ENCODE results near the gene TNNT1.

The TNNT1 gene

GRCh38 chr19:55092423-55093318 is 56.3 kb downstream of the TNNT1 start:
- TF ChIP-seq, protein P1, sequence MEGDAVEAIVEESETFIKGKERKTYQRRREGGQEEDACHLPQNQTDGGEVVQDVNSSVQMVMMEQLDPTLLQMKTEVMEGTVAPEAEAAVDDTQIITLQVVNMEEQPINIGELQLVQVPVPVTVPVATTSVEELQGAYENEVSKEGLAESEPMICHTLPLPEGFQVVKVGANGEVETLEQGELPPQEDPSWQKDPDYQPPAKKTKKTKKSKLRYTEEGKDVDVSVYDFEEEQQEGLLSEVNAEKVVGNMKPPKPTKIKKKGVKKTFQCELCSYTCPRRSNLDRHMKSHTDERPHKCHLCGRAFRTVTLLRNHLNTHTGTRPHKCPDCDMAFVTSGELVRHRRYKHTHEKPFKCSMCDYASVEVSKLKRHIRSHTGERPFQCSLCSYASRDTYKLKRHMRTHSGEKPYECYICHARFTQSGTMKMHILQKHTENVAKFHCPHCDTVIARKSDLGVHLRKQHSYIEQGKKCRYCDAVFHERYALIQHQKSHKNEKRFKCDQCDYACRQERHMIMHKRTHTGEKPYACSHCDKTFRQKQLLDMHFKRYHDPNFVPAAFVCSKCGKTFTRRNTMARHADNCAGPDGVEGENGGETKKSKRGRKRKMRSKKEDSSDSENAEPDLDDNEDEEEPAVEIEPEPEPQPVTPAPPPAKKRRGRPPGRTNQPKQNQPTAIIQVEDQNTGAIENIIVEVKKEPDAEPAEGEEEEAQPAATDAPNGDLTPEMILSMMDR (conservative IDR thresholded peaks at IDR 0.05; ENCODE audit: control insufficient read depth, insufficient read depth, low read depth, low read length): no peak
- DNase-seq (ENCODE audit: low read depth): no peak
- no peak overlapping the region for H3K4me3 ChIP-seq (ENCODE audit: control insufficient read depth, low read depth, low read length)

DNA sequence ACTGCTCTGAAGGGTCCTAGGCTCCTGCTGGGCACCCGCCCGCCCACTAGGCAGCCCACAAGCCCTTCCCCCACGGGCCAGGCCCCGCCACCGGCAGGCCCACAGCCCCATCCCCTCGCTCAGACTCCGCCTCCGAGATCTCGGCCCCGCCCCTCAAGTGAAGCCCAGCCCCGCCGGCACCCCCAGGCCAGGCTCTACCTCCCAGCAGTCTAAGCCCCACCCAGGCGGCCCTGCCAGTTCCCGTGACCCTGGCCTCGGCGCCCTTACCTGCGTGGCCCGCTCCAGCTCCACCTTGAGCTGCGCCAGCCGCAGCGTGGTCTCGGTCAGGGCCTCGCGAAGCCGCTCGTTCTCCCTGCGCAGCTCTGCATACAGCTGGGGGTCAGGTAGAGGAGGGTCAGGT is 57.1 kb downstream of the TNNT1 start:
- DNase-seq (ENCODE audit: low read depth): no peak
- TF ChIP-seq, protein P1 (conservative IDR thresholded peaks at IDR 0.05; ENCODE audit: control insufficient read depth, insufficient read depth, low read depth, low read length): no peak

DNA sequence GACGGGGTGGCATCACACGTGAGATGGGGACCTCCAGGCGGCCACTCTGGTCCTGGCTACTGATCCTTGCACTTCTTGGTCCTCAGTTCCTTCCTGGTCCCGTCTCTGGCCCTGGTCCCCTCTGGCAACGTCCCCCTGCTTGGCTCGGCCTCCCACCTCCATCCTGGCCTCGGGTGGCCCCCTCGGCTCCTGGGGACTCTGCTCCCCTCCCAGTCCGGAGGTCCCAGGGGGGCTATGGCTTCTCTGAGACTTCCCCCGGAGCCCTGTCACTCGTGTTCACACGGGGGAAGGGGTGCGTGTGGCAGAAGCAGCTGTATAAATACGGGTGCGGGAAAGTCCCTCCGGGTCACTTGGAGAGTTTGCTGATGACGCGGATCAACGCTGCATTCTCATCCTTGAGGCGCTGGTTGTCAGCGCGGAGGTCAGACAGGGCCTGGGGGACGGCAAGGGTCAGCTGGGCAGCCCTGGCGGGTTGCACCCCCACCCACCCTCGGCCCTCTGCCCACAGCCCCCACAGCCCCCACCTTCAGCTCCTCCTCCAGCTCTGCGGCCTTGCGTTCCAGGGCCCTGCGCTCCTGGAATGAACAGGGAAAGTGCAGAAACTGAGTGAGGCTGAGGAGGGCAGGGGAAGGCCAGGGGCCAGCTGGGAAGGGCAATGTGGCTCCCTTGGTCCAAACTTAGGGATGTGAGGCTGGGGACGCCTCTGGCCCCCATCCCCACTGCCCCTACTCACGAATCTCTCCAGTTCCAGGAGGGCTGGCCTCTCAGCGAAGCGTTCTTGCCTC is 57.7 kb downstream of the TNNT1 start:
- DNase-seq (ENCODE audit: low read depth): no peak
- TF ChIP-seq, protein P1 (conservative IDR thresholded peaks at IDR 0.05; ENCODE audit: control insufficient read depth, insufficient read depth, low read depth, low read length): no peak
- H3K4me3 ChIP-seq (ENCODE audit: control insufficient read depth, low read depth, low read length): no peak overlapping the region

More for the DNA sequence above, 57.1 kb downstream of the TNNT1 start:
- no peak overlapping the region for H3K4me3 ChIP-seq (ENCODE audit: control insufficient read depth, low read depth, low read length)

DNA sequence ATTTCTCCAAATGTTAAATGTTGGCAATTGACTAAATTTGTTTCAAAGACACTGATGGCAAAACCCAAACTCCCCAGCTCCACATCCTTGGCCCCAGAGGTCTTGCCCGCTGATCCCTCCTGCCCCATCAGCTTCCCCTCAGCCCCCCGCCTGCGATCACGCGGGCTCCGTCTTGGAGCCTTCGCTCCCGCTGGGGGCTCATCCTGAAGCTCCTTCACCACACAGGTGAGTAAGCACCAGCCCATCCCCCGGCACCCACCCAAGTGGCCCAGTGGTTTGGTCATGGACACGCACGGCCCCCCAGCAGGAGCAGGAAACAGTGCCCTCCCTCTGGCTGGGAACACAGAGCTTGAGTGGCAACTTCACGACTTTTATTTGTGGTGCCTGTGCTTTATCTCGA is 58.4 kb downstream of the TNNT1 start:
- TF ChIP-seq, protein P1 (conservative IDR thresholded peaks at IDR 0.05; ENCODE audit: control insufficient read depth, insufficient read depth, low read depth, low read length): no peak
- no peak for DNase-seq (ENCODE audit: low read depth)
- no peak overlapping the region for H3K4me3 ChIP-seq (ENCODE audit: control insufficient read depth, low read depth, low read length)

GRCh38 chr19:55089342-55089944 is 59.6 kb downstream of the TNNT1 start:
- no peak for DNase-seq (ENCODE audit: low read depth)
- no peak overlapping the region for H3K4me3 ChIP-seq (ENCODE audit: control insufficient read depth, low read depth, low read length)
- TF ChIP-seq, protein P1 (conservative IDR thresholded peaks at IDR 0.05; ENCODE audit: control insufficient read depth, insufficient read depth, low read depth, low read length): no peak

DNA sequence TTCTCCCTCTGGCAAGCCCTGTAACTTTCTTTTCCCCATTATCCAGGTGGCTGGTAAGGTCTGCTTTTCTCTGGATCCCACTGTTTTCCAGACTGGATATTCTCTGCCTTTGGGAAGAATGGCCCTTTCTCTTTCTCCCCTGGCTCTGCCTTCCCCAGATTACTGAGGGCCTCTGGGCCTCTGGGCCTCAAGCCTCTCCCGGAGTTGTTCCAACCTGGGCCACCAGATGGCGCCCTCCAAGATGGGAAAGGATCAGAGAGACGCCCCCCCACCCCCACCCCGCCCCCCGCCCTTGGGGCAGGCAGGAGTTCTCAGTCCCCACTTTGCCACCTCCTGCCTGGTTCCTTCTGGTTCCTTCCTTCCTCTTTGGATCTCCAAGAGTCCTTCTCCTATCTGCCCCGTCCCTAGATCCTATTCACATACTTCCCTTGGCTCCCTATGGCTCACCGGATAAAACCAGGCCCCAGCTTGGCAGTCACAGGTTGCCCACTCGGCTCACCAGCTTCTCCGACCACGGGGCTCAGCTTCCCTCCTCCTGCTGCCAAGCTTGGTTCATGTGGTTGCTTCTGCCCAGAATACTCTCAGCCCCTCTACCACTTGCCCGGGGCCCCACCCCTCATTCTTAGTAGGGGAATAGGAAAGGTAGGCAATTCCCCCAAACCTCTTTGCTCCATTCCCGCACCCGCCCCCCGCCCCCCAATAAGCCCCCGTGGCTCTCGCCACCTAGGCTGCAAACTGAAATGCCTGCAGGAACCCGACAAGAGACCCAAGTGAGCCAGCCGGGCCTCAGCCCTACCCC is 60.3 kb downstream of the TNNT1 start:
- H3K4me3 ChIP-seq (ENCODE audit: control insufficient read depth, low read depth, low read length): no peak overlapping the region
- TF ChIP-seq, protein P1 (conservative IDR thresholded peaks at IDR 0.05; ENCODE audit: control insufficient read depth, insufficient read depth, low read depth, low read length): peak; percentile 51
- DNase-seq (ENCODE audit: low read depth): peak; percentile 58
